MM.1S (cell line): ENCODE data around the gene DSCAM.

Experiments
- CTCF ChIP-seq: fragments of 300-600 bp; sonication (generic); IDR thresholded peaks from 2 replicates; pipeline ENCODE4 v1.5.1; 2016; ENCODE audit warnings: antibody characterized with exemption, low read length, mixed read lengths
- EZH2 ChIP-seq: fragments of 300-600 bp; sonication (generic); optimal IDR thresholded peaks from 2 replicates; pipeline ENCODE3; 2017; ENCODE audit warnings: low read depth, mild to moderate bottlenecking, antibody characterized with exemption, low read length, mixed read lengths
- EZH2phosphoT487 ChIP-seq: fragments of 300-600 bp; sonication (generic); IDR thresholded peaks from 2 replicates; pipeline ENCODE4 v1.6.1; 2018; ENCODE audit warnings: antibody characterized with exemption, low read length

GRCh38 chr21:40060083-40060677 lies 786.8 kb downstream of the DSCAM start:
- TF ChIP-seq CTCF: no peak
- no peak for TF ChIP-seq EZH2
- TF ChIP-seq EZH2phosphoT487: no peak
